HepG2 (cell line): Measurements from ENCODE around the gene SHQ1. TPM values are rescaled to one million over a fixed set of nuclear protein-coding genes. Genes with fewer than 3 reads are reported as not detected.
A peak's percentile ranks its signal among the peaks of the same experiment; 100 is the strongest.

ENCODE experiments used
- AKAP8 ChIP-seq: sonication (generic); formaldehyde crosslinking; IDR thresholded peaks from 2 replicates; pipeline ENCODE4 v1.5.1; 2020; ENCODE audit warnings: mild to moderate bottlenecking, missing genetic modification reagents
- ARNT2 ChIP-seq: sonication (generic); formaldehyde crosslinking; IDR thresholded peaks from 2 replicates; pipeline ENCODE4 v1.8.0; 2022; ENCODE audit warnings: mild to moderate bottlenecking, low read depth, missing genetic modification reagents, moderate library complexity
- CTCF ChIP-seq: sonication (generic); formaldehyde crosslinking; IDR thresholded peaks from 2 replicates; pipeline ENCODE4 v1.5.0; 2020; ENCODE audit warnings: mild to moderate bottlenecking, missing genetic modification reagents, moderate library complexity
- E2F5 ChIP-seq: sonication (generic); formaldehyde crosslinking; conservative IDR thresholded peaks from 2 replicates; pipeline ENCODE4 v1.4.0; 2020; ENCODE audit warnings: missing genetic modification reagents
- HNRNPLL ChIP-seq: fragments of 200-400 bp; formaldehyde crosslinking; IDR thresholded peaks from 2 replicates; pipeline ENCODE4 v1.6.1; 2017; ENCODE audit warnings: mild to moderate bottlenecking, low read depth, low read length; ENCODE audit not compliant: poor library complexity, severe bottlenecking
- NFYC ChIP-seq: IDR thresholded peaks from 2 replicates; pipeline ENCODE4 v1.6.1; 2016; ENCODE audit warnings: missing genetic modification reagents, missing compliant biosample characterization
- PHF5A ChIP-seq: IDR thresholded peaks from one replicate; pipeline ENCODE4 v1.6.1; 2018; ENCODE audit warnings: low read depth, missing genetic modification reagents; ENCODE audit not compliant: unreplicated experiment
- RAD51 ChIP-seq: fragments of 450-650 bp; IDR thresholded peaks from 2 replicates; pipeline ENCODE4 v1.6.1; 2016; ENCODE audit warnings: borderline replicate concordance
- RBFOX2 ChIP-seq: fragments of 200-400 bp; formaldehyde crosslinking; IDR thresholded peaks from 2 replicates; pipeline ENCODE4 v1.6.1; 2017; ENCODE audit warnings: low read depth, mild to moderate bottlenecking, low read length
- SMARCC2 ChIP-seq: fragments of 450-650 bp; IDR thresholded peaks from 2 replicates; pipeline ENCODE4 v1.6.1; 2017; ENCODE audit warnings: antibody characterized with exemption, mild to moderate bottlenecking
- SOX13 ChIP-seq, 3 experiments: fragments of 450-650 bp in 1 of 3; sonication (generic) in 1 of 3; formaldehyde crosslinking in 1 of 3; IDR thresholded peaks in 2 of 3; conservative IDR thresholded peaks in 1 of 3; 2 replicates each; pipeline versions ENCODE4 v1.5.0 to v1.6.1; 2016 to 2020; ENCODE audit warnings: antibody characterized with exemption in 1 of 3, mild to moderate bottlenecking in 1 of 3, missing compliant biosample characterization in 1 of 3, missing genetic modification reagents in 1 of 3, moderate library complexity in 1 of 3
- XRCC5 ChIP-seq: fragments of 200-400 bp; formaldehyde crosslinking; optimal IDR thresholded peaks from 2 replicates; pipeline ENCODE3; 2017; ENCODE audit warnings: mild to moderate bottlenecking, low read length
- ZC3H4 ChIP-seq: sonication (generic); formaldehyde crosslinking; IDR thresholded peaks from 2 replicates; pipeline ENCODE4 v1.4.0; 2020; ENCODE audit warnings: missing genetic modification reagents, borderline replicate concordance
- ZNF550 ChIP-seq: sonication (generic); formaldehyde crosslinking; IDR thresholded peaks from 2 replicates; pipeline ENCODE4 v1.4.0; 2020; ENCODE audit warnings: mild to moderate bottlenecking, missing genetic modification reagents, borderline replicate concordance
- ZNF703 ChIP-seq: sonication (generic); formaldehyde crosslinking; IDR thresholded peaks from 2 replicates; pipeline ENCODE4 v1.5.1; 2020; ENCODE audit warnings: missing genetic modification reagents, mild to moderate bottlenecking, moderate library complexity, borderline replicate concordance
- ZNF720 ChIP-seq: sonication (generic); formaldehyde crosslinking; IDR thresholded peaks from 2 replicates; pipeline ENCODE4 v1.4.0; 2020; ENCODE audit warnings: missing genetic modification reagents
- ZNF761 ChIP-seq: sonication (generic); formaldehyde crosslinking; conservative IDR thresholded peaks from 2 replicates; pipeline ENCODE4 v1.4.0; 2020; ENCODE audit warnings: mild to moderate bottlenecking, missing genetic modification reagents
- ZSCAN29 ChIP-seq: sonication (generic); formaldehyde crosslinking; conservative IDR thresholded peaks from 2 replicates; pipeline ENCODE4 v1.4.0; 2020; ENCODE audit warnings: mild to moderate bottlenecking, missing genetic modification reagents
- polyA plus RNA-seq, 8 experiments: library from polyadenylated mRNA; depleted of rRNA in 3 of 8; stranded (reverse) in 7 of 8; unstranded in 1 of 8; fragments of >200 nt; fragmentation: Illumina TruSeq in 4 of 8; extraction: Trizol in 4 of 8; gene quantifications; 2 replicates each; pipeline versions ENCODE4 v1.2.1 to v1.2.3, GENCODE V29; 2011 to 2016; ENCODE audit warnings: low read depth in 4 of 8, missing spikeins in 1 of 8, mixed read lengths in 1 of 8; ENCODE audit not compliant: insufficient read depth in 1 of 8
- total RNA-seq, 5 experiments: library from RNA; depleted of rRNA; stranded (reverse); fragments of >200 nt; fragmentation: Illumina TruSeq; extraction: Trizol; gene quantifications; 2 replicates each; pipeline ENCODE4 v1.2.3, GENCODE V29; 2016; ENCODE audit warnings: low read depth in 1 of 5
- TF ChIP-seq, protein P1 (sequence below): sonication (generic); formaldehyde crosslinking; IDR thresholded peaks from 2 replicates; pipeline ENCODE4; 2020; ENCODE audit warnings: missing genetic modification reagents, mild to moderate bottlenecking, borderline replicate concordance
- TF ChIP-seq, protein P2 (sequence below): sonication (generic); formaldehyde crosslinking; IDR thresholded peaks from 2 replicates; pipeline ENCODE4 v1.5.0; 2020; ENCODE audit warnings: mild to moderate bottlenecking, missing genetic modification reagents

SHQ1 gene
- total and polyA plus RNA-seq, 2 of the 13 experiments (the other 11 are each of a cell fraction or from before 2014, with no cell fraction given): 5.5 to 20.3 TPM

DNA sequence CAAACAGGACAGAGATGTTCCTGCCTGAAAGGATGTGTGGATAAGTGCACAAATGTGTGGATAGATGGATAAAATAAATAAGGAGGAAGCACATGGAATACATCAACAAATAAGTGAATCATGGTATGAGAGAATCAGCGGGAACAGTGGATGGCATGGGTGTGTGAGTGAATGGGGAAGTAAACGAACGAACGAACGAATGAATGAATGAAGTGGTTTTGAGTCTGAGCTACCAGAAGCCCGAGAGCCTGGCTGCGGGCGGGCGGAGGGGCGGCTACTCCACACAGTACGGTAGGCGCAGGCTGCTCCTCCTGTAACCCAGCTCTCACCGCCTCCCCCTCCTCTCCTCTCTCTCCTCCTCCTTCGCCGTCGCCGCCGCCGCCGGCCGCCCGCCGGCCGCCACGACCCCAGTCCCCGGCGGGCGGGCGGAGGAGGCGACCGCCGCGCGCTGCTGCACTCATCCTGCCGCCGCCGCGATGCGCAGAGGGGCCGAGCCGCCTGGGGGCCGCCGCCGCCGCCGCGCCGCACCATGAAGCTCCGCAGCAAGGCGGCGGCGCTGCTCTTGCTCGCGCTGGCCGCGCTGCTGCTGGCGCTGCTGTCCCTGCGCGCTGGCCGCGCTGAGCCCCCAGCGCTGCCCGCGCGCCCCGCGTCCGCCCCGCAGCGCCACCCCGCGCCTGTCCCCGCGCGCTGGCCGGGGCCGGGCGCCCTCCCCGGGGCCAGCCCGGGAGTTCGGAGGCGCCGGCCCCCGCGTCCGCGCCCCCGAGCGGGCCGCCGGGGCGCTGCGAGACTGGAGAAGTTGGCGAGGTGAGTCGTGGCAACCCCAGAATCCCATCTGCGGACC lies 39.7 kb upstream of the SHQ1 start, which contains the start of gene GXYLT2 (continued):
- no peak for TF ChIP-seq ARNT2 (CRISPR knock-in tag)
- TF ChIP-seq ZNF550 (CRISPR knock-in tag): no peak
- no peak for TF ChIP-seq AKAP8
- TF ChIP-seq, protein P1, sequence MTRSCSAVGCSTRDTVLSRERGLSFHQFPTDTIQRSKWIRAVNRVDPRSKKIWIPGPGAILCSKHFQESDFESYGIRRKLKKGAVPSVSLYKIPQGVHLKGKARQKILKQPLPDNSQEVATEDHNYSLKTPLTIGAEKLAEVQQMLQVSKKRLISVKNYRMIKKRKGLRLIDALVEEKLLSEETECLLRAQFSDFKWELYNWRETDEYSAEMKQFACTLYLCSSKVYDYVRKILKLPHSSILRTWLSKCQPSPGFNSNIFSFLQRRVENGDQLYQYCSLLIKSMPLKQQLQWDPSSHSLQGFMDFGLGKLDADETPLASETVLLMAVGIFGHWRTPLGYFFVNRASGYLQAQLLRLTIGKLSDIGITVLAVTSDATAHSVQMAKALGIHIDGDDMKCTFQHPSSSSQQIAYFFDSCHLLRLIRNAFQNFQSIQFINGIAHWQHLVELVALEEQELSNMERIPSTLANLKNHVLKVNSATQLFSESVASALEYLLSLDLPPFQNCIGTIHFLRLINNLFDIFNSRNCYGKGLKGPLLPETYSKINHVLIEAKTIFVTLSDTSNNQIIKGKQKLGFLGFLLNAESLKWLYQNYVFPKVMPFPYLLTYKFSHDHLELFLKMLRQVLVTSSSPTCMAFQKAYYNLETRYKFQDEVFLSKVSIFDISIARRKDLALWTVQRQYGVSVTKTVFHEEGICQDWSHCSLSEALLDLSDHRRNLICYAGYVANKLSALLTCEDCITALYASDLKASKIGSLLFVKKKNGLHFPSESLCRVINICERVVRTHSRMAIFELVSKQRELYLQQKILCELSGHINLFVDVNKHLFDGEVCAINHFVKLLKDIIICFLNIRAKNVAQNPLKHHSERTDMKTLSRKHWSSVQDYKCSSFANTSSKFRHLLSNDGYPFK (CRISPR knock-in tag): no peak
- TF ChIP-seq SMARCC2: no peak
- TF ChIP-seq, protein P2, sequence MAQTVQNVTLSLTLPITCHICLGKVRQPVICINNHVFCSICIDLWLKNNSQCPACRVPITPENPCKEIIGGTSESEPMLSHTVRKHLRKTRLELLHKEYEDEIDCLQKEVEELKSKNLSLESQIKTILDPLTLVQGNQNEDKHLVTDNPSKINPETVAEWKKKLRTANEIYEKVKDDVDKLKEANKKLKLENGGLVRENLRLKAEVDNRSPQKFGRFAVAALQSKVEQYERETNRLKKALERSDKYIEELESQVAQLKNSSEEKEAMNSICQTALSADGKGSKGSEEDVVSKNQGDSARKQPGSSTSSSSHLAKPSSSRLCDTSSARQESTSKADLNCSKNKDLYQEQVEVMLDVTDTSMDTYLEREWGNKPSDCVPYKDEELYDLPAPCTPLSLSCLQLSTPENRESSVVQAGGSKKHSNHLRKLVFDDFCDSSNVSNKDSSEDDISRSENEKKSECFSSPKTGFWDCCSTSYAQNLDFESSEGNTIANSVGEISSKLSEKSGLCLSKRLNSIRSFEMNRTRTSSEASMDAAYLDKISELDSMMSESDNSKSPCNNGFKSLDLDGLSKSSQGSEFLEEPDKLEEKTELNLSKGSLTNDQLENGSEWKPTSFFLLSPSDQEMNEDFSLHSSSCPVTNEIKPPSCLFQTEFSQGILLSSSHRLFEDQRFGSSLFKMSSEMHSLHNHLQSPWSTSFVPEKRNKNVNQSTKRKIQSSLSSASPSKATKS (CRISPR knock-in tag): no peak
- no peak for TF ChIP-seq ZNF761 (CRISPR knock-in tag)
- no peak for TF ChIP-seq RAD51
- TF ChIP-seq ZNF703 (CRISPR knock-in tag): no peak
- no peak for TF ChIP-seq ZSCAN29
- no peak for TF ChIP-seq XRCC5
- TF ChIP-seq ZC3H4 (CRISPR knock-in tag): no peak
- TF ChIP-seq NFYC (CRISPR knock-in tag): no peak
- TF ChIP-seq HNRNPLL: peak; percentile 51
- peak; percentile 51; the same call in 1 of the 2 replicates for TF ChIP-seq RBFOX2
- no peak for TF ChIP-seq SOX13 (IDR thresholded peaks at IDR 0.05)
- no peak for TF ChIP-seq SOX13 (CRISPR knock-in tag; conservative IDR thresholded peaks at IDR 0.05 in 1 of 2, IDR thresholded peaks at IDR 0.05 in 1 of 2)
- TF ChIP-seq CTCF (CRISPR knock-in tag): 0 out of 2 replicates have a peak, but pooled peaks have one; percentile 4
- TF ChIP-seq E2F5 (CRISPR knock-in tag): no peak
- no peak for TF ChIP-seq PHF5A (CRISPR knock-in tag)
- TF ChIP-seq ZNF720 (CRISPR knock-in tag): no peak
